HG03135 (cell line): ENCODE data around the gene HRH1.

Experiments
- ATAC-seq: cut with Tn5 transposase; IDR thresholded peaks from one replicate; pipeline ENCODE4 v1.9.1; 2021; ENCODE audit warnings: mild to moderate bottlenecking, moderate library complexity; ENCODE audit not compliant: unreplicated experiment

Gene HRH1

GRCh38 chr3:11275926-11276325, 121.6 kb downstream of the HRH1 start:
- ATAC-seq: no peak

GRCh38 chr3:11276901-11277300, 122.6 kb downstream of the HRH1 start:
- no peak for ATAC-seq

DNA sequence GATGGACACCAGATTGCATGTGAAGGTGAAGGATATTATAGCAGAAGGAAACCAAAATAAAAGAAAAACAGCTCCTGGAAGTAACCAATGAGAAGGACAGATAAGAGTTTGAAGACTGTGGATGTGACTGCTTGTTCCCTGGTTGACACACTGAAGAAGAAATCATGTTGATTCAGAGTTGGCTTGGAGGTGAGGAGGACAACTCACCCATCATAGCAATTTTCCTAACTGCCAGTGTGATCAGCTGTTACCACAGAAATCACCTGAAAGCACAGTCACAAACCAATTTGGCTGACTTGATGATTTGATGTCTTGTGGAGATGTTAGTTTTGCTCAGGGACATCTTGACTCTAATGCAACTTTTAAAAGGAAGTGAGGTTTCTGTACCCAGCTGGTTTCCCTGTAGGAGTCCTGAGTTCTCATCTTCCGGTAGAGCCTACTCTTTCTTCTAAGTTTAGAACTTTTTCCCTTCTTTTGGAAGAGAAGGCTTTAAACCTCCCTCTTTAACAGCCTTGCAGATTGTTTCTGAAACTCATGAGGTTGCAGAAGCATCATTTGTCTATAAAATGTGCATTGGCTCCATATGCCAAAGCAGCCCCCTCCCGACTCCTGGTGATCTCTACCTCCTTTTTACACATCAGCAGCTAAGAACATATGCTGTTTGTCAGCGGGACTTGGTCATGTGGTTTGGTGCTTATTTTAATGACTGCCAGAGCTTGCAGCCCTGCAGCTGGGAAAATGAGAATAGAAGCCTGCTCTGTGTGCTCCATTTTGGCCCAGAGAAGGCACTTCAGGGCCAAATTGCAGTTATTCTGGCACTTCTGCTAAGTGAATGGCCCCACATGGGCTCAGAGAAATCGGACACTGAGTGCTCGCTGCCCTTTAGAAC, 128.2 kb downstream of the HRH1 start:
- ATAC-seq: no peak

GRCh38 chr3:11283139-11283475, 128.8 kb downstream of the HRH1 start:
- no peak for ATAC-seq

DNA sequence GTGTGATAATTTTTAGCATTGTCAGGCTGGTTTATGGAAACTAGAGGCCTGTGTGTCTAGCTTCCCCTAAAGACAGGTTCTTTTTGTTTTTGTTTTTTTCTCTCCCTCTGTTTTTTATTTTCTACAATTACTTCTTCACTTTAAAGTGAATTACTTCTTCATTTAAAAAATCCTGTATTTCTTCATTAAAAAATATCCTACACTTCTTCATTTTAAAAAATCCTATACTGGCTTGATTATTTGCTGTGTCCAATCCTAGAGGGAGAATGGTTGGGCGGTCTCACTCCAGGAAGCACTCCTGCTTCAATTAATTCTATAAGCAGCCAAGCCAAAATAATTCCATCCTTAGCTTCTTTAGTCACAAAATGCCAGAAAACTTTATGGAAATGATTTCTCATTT, 129.7 kb downstream of the HRH1 start:
- ATAC-seq: no peak

DNA sequence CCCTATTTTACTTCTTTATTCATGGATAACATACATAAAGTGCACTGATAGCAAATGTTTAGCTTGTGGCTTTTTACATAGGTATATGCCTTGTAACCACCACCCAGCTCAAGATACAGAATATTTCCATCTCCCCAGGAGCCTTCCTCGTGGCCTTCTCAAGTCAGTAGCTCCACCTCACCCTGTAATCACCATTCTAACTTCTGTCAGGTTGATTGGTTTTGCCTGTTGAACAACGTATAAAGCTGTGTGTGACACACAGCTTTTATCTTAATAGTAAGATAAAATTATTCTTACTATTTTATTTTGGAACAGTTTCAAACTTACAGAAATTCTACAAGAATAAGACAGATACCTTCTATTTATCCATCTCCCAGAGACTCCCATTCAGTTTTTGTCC, 131.2 kb downstream of the HRH1 start:
- no peak for ATAC-seq

GRCh38 chr3:11287404-11287803, 133.1 kb downstream of the HRH1 start:
- ATAC-seq: no peak

- ATAC-seq: no peak
These were observed 133.8 kb downstream of the HRH1 start for GRCh38 chr3:11288021-11288491.

DNA sequence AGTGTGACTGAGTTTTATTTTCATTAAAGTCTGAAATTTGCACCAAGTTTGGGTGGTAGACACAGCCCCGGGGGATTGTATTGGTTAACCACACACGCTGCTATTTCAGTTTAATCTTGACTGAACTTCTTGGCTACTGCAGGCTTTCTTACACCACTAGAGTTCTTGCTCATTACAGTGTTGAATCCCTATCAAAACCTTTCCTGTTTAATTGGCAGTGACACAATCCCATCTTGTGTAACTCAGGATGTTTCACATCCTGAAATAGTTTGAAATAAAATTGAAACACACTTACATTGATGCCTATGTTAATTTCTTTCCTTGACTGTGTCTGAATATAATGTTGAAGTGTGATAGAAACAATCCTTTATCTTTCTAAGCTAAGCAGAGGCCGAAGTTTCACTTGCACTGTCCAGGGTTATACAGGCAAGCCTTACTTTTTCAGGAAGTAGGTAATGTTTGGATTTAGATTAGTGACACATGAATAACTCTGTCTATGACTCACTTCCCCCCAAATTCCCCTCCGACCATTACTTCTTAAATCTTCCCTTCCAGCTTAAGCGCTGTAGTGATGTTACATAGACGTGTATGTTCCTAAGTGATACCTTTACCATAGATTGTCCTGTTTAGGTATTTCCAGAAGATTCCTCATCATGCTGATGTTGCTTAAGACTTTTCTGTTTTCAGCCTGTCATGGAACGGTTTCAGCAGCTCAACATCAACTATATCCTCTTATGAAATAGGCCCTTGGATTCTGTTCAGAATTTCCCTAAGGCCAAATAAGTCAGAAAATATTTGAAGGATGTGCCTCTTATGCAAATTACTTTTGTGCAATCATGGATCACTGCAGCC, 134.7 kb downstream of the HRH1 start:
- ATAC-seq: peak; percentile 68

DNA sequence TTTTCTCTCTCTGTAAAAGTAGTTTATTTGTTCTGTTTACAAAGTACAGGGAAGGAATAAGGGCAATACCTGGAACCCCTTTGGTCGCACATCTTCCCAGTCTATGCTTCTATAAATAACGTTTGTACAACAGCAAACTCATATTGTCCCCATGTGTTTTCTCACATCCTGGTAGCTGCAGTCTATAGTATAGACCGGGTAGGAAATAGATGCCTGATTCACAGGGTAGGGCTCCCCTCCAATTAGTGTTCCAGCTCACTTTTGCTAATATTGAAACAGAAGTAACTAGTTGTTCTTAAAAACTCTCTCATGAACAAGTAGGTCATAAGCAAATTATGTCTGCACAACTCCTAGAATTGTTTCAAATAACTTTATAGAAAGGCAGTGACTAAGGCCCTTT, 135.6 kb downstream of the HRH1 start:
- no peak for ATAC-seq

DNA sequence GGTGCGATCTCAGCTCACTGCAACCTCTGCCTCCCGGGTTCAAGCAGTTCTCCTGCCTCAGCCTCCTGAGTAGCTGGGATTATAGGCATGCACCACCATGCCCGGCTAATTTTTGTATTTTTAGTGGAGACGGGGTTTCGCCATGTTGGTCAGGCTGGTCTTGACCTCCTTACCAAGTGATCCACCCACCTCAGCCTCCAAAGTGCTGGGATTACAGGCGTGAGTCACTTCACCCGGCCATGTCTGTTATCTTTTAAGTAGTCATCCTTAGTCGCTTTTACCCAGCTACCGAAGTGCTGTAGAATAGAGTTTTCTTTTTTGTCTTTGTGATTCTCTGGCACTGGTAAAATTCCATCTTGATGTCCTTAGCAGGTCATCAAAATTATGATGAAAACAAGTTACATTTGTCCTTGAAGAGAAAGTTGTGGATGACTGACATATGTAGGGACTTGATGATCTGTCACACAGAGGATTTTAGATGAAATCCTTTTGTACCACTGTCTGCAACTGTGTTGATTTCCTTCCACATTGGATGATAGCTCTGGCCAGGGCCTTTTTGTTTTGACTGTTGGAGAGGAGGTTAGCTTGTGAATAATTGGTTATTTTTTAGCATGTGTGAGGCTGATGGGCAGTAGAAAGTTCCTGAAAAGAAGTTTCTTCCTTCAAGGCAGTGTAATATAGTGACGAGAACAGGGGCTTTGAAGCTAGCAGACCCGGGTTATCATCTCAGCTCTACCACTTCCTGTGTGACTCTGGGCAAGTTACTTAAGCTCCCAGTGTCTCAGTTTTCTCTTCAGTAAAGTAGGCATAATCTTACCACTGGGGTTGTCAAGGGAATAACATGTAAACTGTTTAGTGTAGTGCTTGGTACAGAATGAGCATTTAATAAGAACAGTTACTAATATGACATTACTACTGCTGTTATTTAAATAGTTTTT, 136.7 kb downstream of the HRH1 start:
- no peak for ATAC-seq

GRCh38 chr3:11291808-11292207, 137.5 kb downstream of the HRH1 start:
- ATAC-seq: no peak

- ATAC-seq: no peak
These were observed 142.8 kb downstream of the HRH1 start for GRCh38 chr3:11297126-11297525.

- peak; percentile 83 for ATAC-seq
These were observed 146.7 kb downstream of the HRH1 start for GRCh38 chr3:11300970-11301369.

- no peak for ATAC-seq
These were observed 148.2 kb downstream of the HRH1 start for GRCh38 chr3:11302444-11302843.

GRCh38 chr3:11304175-11304574, 149.9 kb downstream of the HRH1 start:
- ATAC-seq: no peak

GRCh38 chr3:11305509-11305908, 151.2 kb downstream of the HRH1 start:
- no peak for ATAC-seq

DNA sequence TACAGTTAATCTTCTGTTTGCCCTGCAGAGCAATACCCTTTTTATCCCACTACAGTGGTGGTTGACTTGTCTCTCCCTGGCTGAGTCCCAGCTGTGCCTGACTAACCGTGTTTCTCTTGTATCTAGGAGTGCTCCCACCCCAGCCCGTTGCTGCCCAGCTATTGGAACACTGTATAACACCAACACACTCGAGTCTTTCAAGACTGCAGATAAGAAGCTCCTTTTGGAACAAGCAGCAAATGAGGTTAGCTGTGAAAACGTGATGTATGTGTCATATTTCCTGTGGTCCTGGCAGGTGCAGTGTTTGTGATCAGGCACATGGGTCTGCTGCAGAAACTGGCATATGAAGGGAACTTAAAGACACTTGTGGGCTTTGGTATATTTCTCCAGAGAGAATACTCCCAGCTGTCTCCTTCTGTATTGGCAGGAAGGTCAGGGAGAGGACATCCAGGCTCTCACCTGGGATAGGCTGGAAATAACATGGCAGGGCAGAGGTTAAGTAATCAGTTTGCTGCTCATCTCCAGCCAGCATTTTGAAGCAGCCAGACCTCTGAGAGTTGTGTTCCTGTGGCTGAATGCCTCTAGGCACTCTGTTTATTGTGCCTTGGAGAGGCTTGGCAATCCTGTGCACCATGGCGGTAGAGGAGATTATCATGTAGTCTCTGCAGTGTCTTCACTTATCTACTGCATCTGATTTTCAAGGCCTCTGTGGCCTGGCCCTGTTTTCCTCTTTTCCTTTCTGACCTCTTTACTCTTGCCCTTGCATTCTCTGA, 152.7 kb downstream of the HRH1 start:
- ATAC-seq: no peak

GRCh38 chr3:11307830-11308432, 153.6 kb downstream of the HRH1 start:
- no peak for ATAC-seq

DNA sequence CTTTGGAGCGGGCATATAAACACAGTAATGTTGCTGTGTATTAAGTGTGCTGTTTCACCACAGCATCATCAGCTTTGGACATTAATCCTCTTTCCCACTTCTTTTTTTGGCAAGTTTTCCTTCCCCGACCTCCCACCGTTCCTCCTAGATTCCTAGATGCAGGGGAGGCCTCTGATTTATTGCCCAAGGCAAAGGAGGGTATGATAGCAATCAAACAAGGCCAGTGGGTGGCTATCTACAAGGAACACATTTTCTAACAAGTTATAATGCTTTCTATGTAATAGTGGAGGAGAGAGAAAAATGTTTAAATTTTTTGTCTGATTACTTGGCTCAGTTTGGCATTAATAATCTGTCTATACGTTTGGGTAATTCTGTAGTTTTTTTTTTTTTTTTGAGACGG, 156.0 kb downstream of the HRH1 start:
- no peak for ATAC-seq
